Uterus (tissue), 2 donors: ENCODE results near the gene SF3A2.

Experiments used
- CTCF ChIP-seq, 4 experiments: fragments of 200-600 bp in 2 of 4; fragments of 450-650 bp in 2 of 4; sonication (generic) in 2 of 4; IDR thresholded peaks; one replicate each; pipeline ENCODE4 v1.5.1; 2016 to 2019; ENCODE audit warnings: antibody characterized with exemption in 4 of 4, mild to moderate bottlenecking in 2 of 4, moderate library complexity in 1 of 4
- POLR2A ChIP-seq, 2 donors: fragments of 450-650 bp; IDR thresholded peaks; one replicate each; pipeline ENCODE4 v1.6.1; 2016; ENCODE audit warnings: antibody characterized with exemption in 2 of 2, mild to moderate bottlenecking in 1 of 2, moderate library complexity in 1 of 2

DNA sequence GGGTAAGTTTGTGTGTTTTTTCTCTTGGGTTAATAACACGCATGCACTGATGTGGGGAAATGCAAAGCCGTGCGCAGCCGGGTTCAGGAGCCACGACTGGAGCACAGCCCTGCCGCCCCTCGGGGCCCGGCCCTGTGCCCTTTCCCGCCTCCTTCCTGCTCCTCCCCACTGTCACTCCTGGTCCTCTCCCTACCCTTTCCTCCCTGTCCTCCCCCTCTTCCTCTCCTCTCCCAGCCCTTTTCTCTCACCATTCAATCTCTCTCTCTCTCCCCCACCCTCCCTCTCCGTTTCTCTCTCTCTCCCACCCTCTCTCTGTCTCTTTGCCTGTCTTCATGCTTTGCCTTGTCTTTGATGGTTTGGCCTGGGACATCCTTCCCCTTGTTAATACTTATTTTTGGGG, 27.6 kb upstream of the SF3A2 start:
- TF ChIP-seq CTCF (IDR thresholded peaks at IDR 0.05), result peak in 1 of 4 experiments; percentile 1
- TF ChIP-seq POLR2A (IDR thresholded peaks at IDR 0.05), result no peak
